Measurements from ENCODE around the gene KATNAL2.

The KATNAL2 gene

GRCh38 chr18:47036927-47037578 lies 119.7 kb downstream of the KATNAL2 start:
- no peak overlapping the region for H3K4me3 Mint-ChIP-seq
- no peaks in the 10 kb centered on the region for H3K36me3 Mint-ChIP-seq
- H3K4me1 Mint-ChIP-seq = no peaks in the 10 kb centered on the region
- ATAC-seq = no peak
- no peaks in the 10 kb centered on the region for H3K9me3 Mint-ChIP-seq
- H3K27ac Mint-ChIP-seq = no peak overlapping the region
- H3K27me3 Mint-ChIP-seq = peaks cover 21% of the 10 kb centered on the region

DNA sequence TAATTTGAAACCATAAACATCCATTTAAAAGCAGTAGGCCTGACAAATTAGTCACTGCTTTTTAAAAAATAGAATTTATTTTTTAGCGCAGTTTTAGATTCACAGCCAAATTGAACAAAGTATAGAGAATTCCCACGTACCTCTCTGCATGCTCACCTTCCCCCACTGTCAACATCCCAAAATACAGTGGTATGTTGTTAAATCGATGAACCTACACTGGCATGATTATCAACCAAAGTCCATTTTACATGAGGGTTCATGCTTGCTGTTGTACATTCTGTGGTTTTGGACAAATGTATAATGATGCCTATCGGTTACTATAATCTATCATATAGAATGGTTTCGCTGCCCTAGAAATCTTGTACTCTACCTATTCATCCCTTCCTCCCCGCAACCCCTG lies 123.6 kb downstream of the KATNAL2 start:
- Mint-ChIP-seq H3K27ac (no peak overlapping the region), H3K36me3 (no peaks in the 10 kb centered on the region), H3K27me3 (peaks cover 30% of the 10 kb centered on the region), H3K9me3 (no peaks in the 10 kb centered on the region), H3K4me3 (no peak overlapping the region), H3K4me1 (no peaks in the 10 kb centered on the region)
- no peak for ATAC-seq

GRCh38 chr18:47050468-47050867 lies 133.1 kb downstream of the KATNAL2 start:
- Mint-ChIP-seq H3K9me3 (no peaks in the 10 kb centered on the region), H3K4me3 (no peak overlapping the region)
- ATAC-seq = no peak

GRCh38 chr18:47054369-47054768 lies 137.0 kb downstream of the KATNAL2 start:
- H3K9me3 Mint-ChIP-seq = no peaks in the 10 kb centered on the region
- ATAC-seq = no peak
- peaks cover 8% of the 10 kb centered on the region for H3K27me3 Mint-ChIP-seq
- no peak overlapping the region for H3K27ac Mint-ChIP-seq
- no peak overlapping the region for H3K4me3 Mint-ChIP-seq
- H3K4me1 Mint-ChIP-seq = peaks cover 6% of the 10 kb centered on the region
- no peaks in the 10 kb centered on the region for H3K36me3 Mint-ChIP-seq

More at GRCh38 chr18:47050468-47050867, 133.1 kb downstream of the KATNAL2 start:
- Mint-ChIP-seq H3K27me3 (peaks cover 8% of the 10 kb centered on the region), H3K27ac (no peak overlapping the region), H3K36me3 (no peaks in the 10 kb centered on the region), H3K4me1 (peaks cover 6% of the 10 kb centered on the region)

GRCh38 chr18:47062471-47062870 lies 145.1 kb downstream of the KATNAL2 start:
- H3K27me3 Mint-ChIP-seq = no peaks in the 10 kb centered on the region
- H3K36me3 Mint-ChIP-seq = no peaks in the 10 kb centered on the region
- no peaks in the 10 kb centered on the region for H3K9me3 Mint-ChIP-seq
- H3K4me1 Mint-ChIP-seq = no peaks in the 10 kb centered on the region
- ATAC-seq = no peak
- no peak overlapping the region for H3K27ac Mint-ChIP-seq
- H3K4me3 Mint-ChIP-seq = no peak overlapping the region

- no peak for ATAC-seq
- Mint-ChIP-seq H3K9me3 (no peaks in the 10 kb centered on the region), H3K27ac (no peak overlapping the region), H3K4me3 (no peak overlapping the region), H3K4me1 (no peaks in the 10 kb centered on the region), H3K27me3 (no peaks in the 10 kb centered on the region), H3K36me3 (no peaks in the 10 kb centered on the region)
Observed at GRCh38 chr18:47063096-47063495, 145.7 kb downstream of the KATNAL2 start.

DNA sequence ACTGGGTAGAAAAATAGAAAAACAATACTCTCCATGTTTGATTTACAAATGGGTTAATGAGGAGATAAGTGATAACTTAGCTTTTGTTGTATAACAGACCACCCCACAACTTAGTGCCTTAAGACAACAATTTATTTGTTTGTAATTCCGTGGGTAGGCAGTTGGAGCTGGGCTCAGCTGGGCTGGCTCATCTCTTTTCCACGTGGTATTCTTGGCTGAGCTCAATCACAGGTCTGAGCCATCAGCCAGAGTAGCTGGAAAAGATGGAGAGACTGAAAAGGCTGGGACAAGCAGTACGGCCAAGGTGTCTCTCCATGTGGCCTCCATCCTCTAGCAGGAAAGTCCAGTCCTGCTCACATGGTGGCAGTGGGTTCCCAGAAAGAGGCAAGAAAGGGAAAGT lies 150.2 kb downstream of the KATNAL2 start:
- no peaks in the 10 kb centered on the region for H3K36me3 Mint-ChIP-seq
- H3K9me3 Mint-ChIP-seq = no peaks in the 10 kb centered on the region
- no peaks in the 10 kb centered on the region for H3K4me1 Mint-ChIP-seq
- no peak overlapping the region for H3K27ac Mint-ChIP-seq
- H3K4me3 Mint-ChIP-seq = no peak overlapping the region
- no peak for ATAC-seq
- H3K27me3 Mint-ChIP-seq = no peaks in the 10 kb centered on the region

DNA sequence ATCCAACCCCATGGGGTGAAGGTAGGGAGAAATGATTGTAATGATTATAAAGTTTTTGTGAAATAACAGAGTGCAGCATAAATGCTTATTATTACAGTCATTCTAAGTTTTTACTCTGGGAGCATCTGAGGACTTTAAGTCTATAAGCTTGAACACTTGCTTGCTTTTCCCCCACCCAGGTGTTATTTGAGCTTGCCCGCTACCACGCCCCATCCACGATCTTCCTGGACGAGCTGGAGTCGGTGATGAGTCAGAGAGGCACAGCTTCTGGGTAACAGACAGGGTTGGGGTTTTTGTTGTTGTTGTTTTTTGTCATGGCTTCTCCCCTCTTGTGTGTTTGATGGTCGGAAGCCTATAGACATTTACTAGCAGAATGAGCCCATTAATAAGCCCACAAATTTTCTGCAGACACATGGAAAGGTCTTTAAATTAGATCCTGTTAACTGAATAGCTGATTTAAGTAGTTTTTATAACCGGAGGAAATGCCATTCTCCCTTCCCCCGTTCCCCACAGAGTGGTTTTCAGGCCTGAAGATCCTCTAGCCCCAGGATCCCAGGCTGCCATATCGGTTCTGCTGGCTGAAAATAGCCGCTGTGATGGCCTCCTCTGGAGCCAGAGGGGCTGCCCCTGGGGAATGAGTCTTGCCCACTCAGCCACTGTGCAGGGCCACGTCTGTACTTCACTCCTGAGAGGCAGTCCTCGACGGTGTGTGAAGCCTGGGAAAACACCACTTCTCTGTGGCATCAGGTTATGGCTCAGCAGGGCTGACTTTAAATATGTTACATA lies 157.9 kb downstream of the KATNAL2 start:
- no peak for ATAC-seq
- H3K36me3 Mint-ChIP-seq = peaks cover 7% of the 10 kb centered on the region
- H3K27me3 Mint-ChIP-seq = no peaks in the 10 kb centered on the region
- no peak overlapping the region for H3K27ac Mint-ChIP-seq
- H3K4me1 Mint-ChIP-seq = no peaks in the 10 kb centered on the region
- no peak overlapping the region for H3K4me3 Mint-ChIP-seq
- no peaks in the 10 kb centered on the region for H3K9me3 Mint-ChIP-seq

DNA sequence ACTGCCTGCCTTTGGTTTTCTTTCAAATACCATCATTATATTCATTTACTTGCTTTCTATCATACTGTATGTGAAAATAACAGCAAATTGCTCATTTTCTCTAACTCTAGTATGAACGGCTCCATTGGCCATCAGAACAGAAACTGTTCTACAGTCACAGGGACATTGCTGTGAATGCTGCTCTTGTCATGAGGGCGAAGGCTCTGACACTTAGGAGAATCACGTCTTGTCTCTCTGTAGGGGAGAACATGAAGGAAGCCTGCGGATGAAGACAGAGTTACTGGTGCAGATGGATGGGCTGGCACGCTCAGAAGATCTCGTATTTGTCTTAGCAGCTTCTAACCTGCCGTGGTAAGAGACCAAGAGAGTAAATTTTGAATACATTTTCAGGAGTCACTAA lies 159.7 kb downstream of the KATNAL2 start:
- no peaks in the 10 kb centered on the region for H3K4me1 Mint-ChIP-seq
- no peak for ATAC-seq
- H3K27me3 Mint-ChIP-seq = no peaks in the 10 kb centered on the region
- no peaks in the 10 kb centered on the region for H3K9me3 Mint-ChIP-seq
- no peak overlapping the region for H3K27ac Mint-ChIP-seq
- peaks cover 7% of the 10 kb centered on the region for H3K36me3 Mint-ChIP-seq
- no peak overlapping the region for H3K4me3 Mint-ChIP-seq

- Mint-ChIP-seq H3K27me3 (no peaks in the 10 kb centered on the region), H3K4me1 (no peaks in the 10 kb centered on the region), H3K27ac (no peak overlapping the region), H3K36me3 (peaks cover 12% of the 10 kb centered on the region), H3K4me3 (no peak overlapping the region), H3K9me3 (no peaks in the 10 kb centered on the region)
- ATAC-seq = no peak
Observed at GRCh38 chr18:47080872-47081271, 163.5 kb downstream of the KATNAL2 start.

DNA sequence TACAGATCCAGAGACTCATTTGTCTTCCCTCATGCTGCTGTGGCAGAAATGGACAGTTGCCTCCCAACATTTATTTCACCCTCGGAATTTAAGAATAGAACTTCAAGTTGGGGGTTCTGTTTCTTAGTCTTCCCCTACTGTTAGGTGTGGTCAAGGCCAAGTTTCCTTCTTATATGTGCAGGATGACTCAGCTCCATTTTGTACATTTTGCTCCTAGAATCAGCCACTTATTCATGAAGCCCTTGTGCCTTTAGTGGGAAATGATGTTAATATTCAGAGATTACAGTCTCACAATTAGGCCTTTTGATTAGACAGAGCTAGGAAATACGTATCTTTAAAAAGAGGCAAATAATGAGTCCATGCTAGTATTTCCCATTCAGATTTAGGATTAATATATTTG lies 164.2 kb downstream of the KATNAL2 start:
- no peaks in the 10 kb centered on the region for H3K4me1 Mint-ChIP-seq

GRCh38 chr18:47087676-47088075 lies 170.3 kb downstream of the KATNAL2 start:
- H3K27me3 Mint-ChIP-seq = no peaks in the 10 kb centered on the region

More for the DNA sequence above, 164.2 kb downstream of the KATNAL2 start:
- no peaks in the 10 kb centered on the region for H3K9me3 Mint-ChIP-seq
- no peak overlapping the region for H3K27ac Mint-ChIP-seq
- H3K36me3 Mint-ChIP-seq = peaks cover 16% of the 10 kb centered on the region
- no peak for ATAC-seq
- no peak overlapping the region for H3K4me3 Mint-ChIP-seq
- no peaks in the 10 kb centered on the region for H3K27me3 Mint-ChIP-seq

DNA sequence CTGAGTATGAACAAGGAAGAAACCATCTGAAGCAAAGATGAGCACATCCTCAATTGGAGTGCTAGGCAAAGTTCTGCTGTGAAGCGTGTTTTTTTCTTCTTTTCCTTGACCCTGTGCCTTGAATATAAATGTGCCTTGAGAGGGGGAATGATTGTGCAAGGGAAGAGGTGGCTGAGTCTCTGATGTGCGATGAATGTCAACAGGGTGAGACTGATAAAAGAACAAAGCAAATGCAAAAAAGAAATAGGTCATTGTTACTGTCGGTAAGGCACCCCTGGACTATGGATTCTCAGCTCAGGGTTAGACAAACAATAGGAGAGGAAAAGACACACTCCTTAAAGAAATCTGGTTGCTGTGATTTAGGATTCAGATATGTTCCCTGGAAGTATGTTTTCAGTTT lies 178.4 kb downstream of the KATNAL2 start:
- peaks cover 12% of the 10 kb centered on the region for H3K4me1 Mint-ChIP-seq
- peaks cover 14% of the 10 kb centered on the region for H3K36me3 Mint-ChIP-seq
- H3K27me3 Mint-ChIP-seq = no peaks in the 10 kb centered on the region
- ATAC-seq = no peak
- H3K9me3 Mint-ChIP-seq = no peaks in the 10 kb centered on the region
- no peak overlapping the region for H3K4me3 Mint-ChIP-seq
- H3K27ac Mint-ChIP-seq = no peak overlapping the region

More at GRCh38 chr18:47087676-47088075, 170.3 kb downstream of the KATNAL2 start:
- Mint-ChIP-seq H3K9me3 (no peaks in the 10 kb centered on the region), H3K36me3 (peaks cover 20% of the 10 kb centered on the region), H3K4me1 (no peaks in the 10 kb centered on the region), H3K4me3 (no peak overlapping the region), H3K27ac (no peak overlapping the region)
- no peak for ATAC-seq

DNA sequence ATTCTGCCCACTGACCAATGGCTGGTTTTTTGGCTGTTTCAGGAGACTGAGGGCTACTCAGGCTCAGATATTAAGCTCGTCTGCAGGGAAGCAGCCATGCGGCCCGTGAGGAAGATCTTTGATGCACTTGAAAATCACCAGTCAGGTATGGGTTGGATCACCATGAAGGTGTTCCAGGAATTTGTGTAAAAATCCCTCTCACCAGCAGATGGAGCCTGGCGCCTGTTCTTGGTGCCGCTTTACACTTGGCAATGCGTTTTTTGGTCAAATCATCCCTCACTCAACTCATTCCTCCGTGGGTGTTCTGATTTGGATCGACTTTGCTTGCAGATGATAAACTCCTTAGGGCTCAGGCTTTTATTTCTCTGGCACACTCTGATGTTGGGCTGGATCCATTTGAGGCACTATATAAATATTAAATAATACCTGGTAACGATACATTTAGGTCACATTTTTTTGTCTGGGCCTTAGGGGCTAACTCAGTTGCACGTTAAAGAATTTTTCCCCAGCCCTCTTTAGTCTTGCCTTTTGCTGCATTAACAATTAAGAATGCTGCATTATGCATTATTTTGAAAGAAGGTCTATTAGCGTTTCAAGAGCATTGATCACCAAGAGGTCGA lies 182.9 kb downstream of the KATNAL2 start:
- Mint-ChIP-seq H3K27ac (no peak overlapping the region), H3K4me1 (peaks cover 6% of the 10 kb centered on the region), H3K36me3 (peaks cover 13% of the 10 kb centered on the region), H3K9me3 (no peaks in the 10 kb centered on the region), H3K4me3 (no peak overlapping the region), H3K27me3 (no peaks in the 10 kb centered on the region)
- no peak for ATAC-seq

DNA sequence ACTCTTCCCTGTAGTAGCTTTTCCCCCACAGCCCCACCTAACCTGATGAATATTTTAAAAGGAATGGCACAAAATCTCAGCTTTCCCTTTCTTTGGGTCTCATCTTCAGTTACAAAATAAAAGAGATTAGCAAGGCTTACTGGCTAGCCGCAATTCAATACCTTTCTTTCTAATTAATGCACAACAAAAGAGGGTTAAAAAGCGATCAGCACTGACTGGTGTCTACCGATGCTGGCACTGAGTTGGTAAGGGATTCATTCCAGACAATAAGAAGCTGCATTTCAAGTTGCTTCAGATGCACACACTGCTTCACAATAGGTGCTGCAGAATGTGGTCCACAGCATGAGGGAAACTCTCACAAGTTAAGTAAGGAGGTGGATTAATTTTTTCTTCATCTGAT lies 191.0 kb downstream of the KATNAL2 start:
- Mint-ChIP-seq H3K4me1 (no peaks in the 10 kb centered on the region), H3K4me3 (no peak overlapping the region), H3K27me3 (no peaks in the 10 kb centered on the region), H3K9me3 (no peaks in the 10 kb centered on the region), H3K27ac (no peak overlapping the region), H3K36me3 (peaks cover 49% of the 10 kb centered on the region)
- no peak for ATAC-seq

DNA sequence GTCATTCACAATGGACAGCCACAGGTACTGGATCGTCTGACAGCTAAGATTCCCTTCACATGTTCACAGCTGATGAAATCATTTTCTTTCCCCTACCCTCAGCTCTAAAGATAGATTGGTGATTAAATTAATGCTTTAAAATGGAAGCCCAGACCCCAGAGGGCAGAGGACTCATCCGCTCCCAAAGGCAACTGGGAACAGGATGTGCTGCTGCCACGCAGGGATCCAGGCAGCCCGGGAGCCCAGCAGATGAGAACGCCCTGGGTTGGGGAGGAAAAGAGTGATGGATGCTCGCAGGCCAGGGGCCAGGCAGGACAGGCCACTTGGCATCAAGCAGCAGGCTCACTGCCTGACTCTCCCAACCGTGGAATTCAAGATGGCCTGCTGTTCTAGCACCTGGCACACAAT lies 191.6 kb downstream of the KATNAL2 start:
- ATAC-seq = no peak
- Mint-ChIP-seq H3K4me1 (no peaks in the 10 kb centered on the region), H3K4me3 (no peak overlapping the region), H3K27ac (no peak overlapping the region), H3K36me3 (peaks cover 49% of the 10 kb centered on the region), H3K27me3 (no peaks in the 10 kb centered on the region), H3K9me3 (no peaks in the 10 kb centered on the region)
